Measurements from ENCODE around the gene KIAA1958. TPM values are rescaled to one million over a fixed set of nuclear protein-coding genes. Genes with fewer than 3 reads are reported as not detected.

KIAA1958 gene
- polyA plus RNA-seq, 2 of the 4 experiments (the other 2 are of a cell fraction) = 2.2 to 3.7 TPM

DNA sequence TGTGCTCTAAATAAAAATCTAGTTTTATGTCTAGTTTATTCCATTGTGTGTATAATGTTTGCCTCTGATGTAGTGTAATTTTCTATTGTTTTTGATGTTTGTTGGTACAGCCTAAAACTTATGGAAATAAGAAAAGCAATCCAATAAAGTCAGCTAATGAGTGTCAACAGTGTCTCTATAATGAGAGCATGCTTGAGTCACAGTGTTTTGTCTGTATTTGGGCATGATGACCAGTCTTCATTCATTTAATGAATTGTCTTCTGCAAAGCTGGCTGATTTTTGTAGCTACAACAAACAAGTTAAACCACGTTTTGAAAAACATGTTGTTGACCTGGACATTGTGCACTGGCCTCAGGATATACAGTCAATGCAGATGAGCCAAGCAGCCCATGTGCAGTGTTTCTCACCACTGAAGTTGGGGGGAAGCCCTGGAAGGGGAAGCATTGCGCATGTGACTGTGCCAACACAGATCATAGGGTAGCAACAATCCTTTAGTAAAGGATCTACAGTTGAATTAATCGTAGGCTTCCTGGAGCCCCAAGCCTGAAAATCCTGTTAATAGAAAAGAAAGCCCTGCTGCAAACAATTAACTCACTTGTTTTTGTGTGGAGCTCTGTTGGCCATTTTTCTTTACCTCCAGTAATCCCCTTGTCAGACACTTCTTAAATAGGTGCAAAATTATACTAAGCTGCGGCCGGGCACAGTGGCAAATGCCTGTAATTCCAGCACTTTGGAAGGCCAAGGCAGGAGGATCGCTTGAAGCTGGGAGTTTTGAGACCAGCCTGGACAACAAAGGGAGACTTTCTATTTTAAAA is 143.3 kb downstream of the KIAA1958 start:
- FAIRE-seq (no peak), DNase-seq (ENCODE audit: low read depth in 1 of 2, low spot score in 1 of 2) (no peak), ATAC-seq (no peak)
- Histone ChIP-seq H3K4me3 (no peak overlapping the region), H3K27ac (no peak overlapping the region), H3K9me3 (no peaks in the 10 kb centered on the region), H3K4me1 (no peaks in the 10 kb centered on the region), H3K4me2 (no peak overlapping the region)
- ChIA-PET POLR2A (no interaction called here), CTCF (no interaction called here)
- 82% methylated on average over 6 of the region's 6 CpGs for WGBS (ENCODE audit: missing lambda C conversion rate)
- TF ChIP-seq, protein P1, sequence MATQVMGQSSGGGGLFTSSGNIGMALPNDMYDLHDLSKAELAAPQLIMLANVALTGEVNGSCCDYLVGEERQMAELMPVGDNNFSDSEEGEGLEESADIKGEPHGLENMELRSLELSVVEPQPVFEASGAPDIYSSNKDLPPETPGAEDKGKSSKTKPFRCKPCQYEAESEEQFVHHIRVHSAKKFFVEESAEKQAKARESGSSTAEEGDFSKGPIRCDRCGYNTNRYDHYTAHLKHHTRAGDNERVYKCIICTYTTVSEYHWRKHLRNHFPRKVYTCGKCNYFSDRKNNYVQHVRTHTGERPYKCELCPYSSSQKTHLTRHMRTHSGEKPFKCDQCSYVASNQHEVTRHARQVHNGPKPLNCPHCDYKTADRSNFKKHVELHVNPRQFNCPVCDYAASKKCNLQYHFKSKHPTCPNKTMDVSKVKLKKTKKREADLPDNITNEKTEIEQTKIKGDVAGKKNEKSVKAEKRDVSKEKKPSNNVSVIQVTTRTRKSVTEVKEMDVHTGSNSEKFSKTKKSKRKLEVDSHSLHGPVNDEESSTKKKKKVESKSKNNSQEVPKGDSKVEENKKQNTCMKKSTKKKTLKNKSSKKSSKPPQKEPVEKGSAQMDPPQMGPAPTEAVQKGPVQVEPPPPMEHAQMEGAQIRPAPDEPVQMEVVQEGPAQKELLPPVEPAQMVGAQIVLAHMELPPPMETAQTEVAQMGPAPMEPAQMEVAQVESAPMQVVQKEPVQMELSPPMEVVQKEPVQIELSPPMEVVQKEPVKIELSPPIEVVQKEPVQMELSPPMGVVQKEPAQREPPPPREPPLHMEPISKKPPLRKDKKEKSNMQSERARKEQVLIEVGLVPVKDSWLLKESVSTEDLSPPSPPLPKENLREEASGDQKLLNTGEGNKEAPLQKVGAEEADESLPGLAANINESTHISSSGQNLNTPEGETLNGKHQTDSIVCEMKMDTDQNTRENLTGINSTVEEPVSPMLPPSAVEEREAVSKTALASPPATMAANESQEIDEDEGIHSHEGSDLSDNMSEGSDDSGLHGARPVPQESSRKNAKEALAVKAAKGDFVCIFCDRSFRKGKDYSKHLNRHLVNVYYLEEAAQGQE (IDR thresholded peaks at IDR 0.05) = no peak
- TF ChIP-seq KDM1A (IDR thresholded peaks at IDR 0.05; ENCODE audit: low read depth) (no peak), GATA3 (IDR thresholded peaks at IDR 0.05; ENCODE audit: borderline replicate concordance) (no peak), RFX5 (IDR thresholded peaks at IDR 0.05) (no peak), EHF (CRISPR knock-in tag; IDR thresholded peaks at IDR 0.05) (no peak), ESRRA (IDR thresholded peaks at IDR 0.05; ENCODE audit: borderline replicate concordance, low read length) (no peak), NR3C1 (IDR thresholded peaks at IDR 0.05) (no peak), TP53 (CRISPR knock-in tag; IDR thresholded peaks at IDR 0.05) (no peak)
- TF ChIP-seq, protein P2, sequence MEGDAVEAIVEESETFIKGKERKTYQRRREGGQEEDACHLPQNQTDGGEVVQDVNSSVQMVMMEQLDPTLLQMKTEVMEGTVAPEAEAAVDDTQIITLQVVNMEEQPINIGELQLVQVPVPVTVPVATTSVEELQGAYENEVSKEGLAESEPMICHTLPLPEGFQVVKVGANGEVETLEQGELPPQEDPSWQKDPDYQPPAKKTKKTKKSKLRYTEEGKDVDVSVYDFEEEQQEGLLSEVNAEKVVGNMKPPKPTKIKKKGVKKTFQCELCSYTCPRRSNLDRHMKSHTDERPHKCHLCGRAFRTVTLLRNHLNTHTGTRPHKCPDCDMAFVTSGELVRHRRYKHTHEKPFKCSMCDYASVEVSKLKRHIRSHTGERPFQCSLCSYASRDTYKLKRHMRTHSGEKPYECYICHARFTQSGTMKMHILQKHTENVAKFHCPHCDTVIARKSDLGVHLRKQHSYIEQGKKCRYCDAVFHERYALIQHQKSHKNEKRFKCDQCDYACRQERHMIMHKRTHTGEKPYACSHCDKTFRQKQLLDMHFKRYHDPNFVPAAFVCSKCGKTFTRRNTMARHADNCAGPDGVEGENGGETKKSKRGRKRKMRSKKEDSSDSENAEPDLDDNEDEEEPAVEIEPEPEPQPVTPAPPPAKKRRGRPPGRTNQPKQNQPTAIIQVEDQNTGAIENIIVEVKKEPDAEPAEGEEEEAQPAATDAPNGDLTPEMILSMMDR (IDR thresholded peaks at IDR 0.05) = no peak
- TF ChIP-seq, protein P3, sequence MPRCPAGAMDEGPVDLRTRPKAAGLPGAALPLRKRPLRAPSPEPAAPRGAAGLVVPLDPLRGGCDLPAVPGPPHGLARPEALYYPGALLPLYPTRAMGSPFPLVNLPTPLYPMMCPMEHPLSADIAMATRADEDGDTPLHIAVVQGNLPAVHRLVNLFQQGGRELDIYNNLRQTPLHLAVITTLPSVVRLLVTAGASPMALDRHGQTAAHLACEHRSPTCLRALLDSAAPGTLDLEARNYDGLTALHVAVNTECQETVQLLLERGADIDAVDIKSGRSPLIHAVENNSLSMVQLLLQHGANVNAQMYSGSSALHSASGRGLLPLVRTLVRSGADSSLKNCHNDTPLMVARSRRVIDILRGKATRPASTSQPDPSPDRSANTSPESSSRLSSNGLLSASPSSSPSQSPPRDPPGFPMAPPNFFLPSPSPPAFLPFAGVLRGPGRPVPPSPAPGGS (IDR thresholded peaks at IDR 0.05) = no peak

DNA sequence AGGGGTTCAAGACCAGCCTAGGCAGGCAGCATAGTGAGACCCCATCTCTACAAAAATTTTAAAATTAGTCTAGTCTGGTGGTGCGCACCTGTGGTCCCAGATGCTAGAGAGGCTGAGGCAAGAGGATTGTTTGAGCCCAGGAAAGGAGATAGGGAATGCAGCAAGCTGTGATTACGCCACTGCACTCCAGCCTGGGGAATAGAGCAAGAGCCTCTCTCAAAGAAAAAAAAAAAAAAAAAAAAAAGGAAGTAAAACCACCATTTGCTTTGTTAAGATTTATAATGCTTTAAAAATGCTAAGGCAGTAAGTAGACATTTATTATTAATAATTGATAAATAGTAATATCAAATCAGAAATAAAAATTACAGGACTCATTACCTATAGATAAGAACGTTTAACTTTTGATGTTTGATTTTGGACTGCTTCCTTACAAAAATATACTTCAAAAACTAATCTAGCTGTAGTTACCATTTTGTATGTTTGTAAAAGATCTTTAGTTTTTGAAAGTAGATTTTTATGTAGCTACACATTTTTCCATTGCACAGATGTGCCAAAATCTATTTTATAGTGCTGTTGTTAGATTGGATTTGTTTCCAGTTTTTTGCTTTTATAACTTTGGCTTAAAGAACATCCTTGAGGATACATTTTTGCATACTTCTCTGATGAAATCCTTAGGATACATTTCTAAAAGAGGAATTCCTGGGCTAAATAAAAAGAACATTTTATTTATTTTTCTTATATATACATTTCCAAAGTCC is 144.9 kb downstream of the KIAA1958 start:
- TF ChIP-seq FOXS1 (CRISPR knock-in tag; IDR thresholded peaks at IDR 0.05) (no peak), PHF8 (IDR thresholded peaks at IDR 0.05; ENCODE audit: borderline replicate concordance, low read depth) (no peak), MAFK (IDR thresholded peaks at IDR 0.05; ENCODE audit: partially characterized antibody) (no peak), JUN (IDR thresholded peaks at IDR 0.05) (no peak), NR3C1 (IDR thresholded peaks at IDR 0.05) (no peak), POLR2A (IDR thresholded peaks at IDR 0.05; ENCODE audit: low read length) (no peak), HOXA7 (CRISPR knock-in tag; IDR thresholded peaks at IDR 0.05) (no peak), ZNF302 (CRISPR knock-in tag; IDR thresholded peaks at IDR 0.05) (no peak), POLR2AphosphoS2 (conservative IDR thresholded peaks at IDR 0.05; ENCODE audit: low read length) (no peak)
- TF ChIP-seq, protein P4, sequence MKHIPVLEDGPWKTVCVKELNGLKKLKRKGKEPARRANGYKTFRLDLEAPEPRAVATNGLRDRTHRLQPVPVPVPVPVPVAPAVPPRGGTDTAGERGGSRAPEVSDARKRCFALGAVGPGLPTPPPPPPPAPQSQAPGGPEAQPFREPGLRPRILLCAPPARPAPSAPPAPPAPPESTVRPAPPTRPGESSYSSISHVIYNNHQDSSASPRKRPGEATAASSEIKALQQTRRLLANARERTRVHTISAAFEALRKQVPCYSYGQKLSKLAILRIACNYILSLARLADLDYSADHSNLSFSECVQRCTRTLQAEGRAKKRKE (CRISPR knock-in tag; IDR thresholded peaks at IDR 0.05; ENCODE audit: low read depth) = no peak
- Histone ChIP-seq H3K4me3 (no peak overlapping the region), H3K27ac (no peak overlapping the region), H3K4me2 (no peak overlapping the region), H3K4me1 (no peaks in the 10 kb centered on the region), H3K9me3 (no peaks in the 10 kb centered on the region)
- ATAC-seq = no peak
- ChIA-PET POLR2A (no interaction called here), CTCF (no interaction called here)
- no peak for DNase-seq (ENCODE audit: low read depth in 1 of 2, low spot score in 1 of 2)
- no peak for FAIRE-seq
- 93% methylated on average over 3 of the region's 3 CpGs for whole genome bisulfite sequencing (ENCODE audit: missing lambda C conversion rate)
